ENCODE measurements around the gene TOE1. TPM values are rescaled to one million over a fixed set of nuclear protein-coding genes. Genes with fewer than 3 reads are reported as not detected.
"Not testable (repeated sequence)": the region's sequence is repeated elsewhere in the genome, so short reads cannot be mapped to it uniquely, and the experiment has no call there.

The TOE1 gene
- total RNA-seq, 1 donor from 2014 or later = 7.9 TPM

- DNase-seq (ENCODE audit: low spot score) = no peak
Measured at GRCh38 chr1:45355683-45356082, 15.7 kb downstream of the TOE1 start.

GRCh38 chr1:45356186-45356585 lies 16.2 kb downstream of the TOE1 start:
- DNase-seq (ENCODE audit: low spot score) = no peak

GRCh38 chr1:45359882-45360513 lies 20.0 kb downstream of the TOE1 start:
- peak; percentile 73 for DNase-seq (ENCODE audit: low spot score)

GRCh38 chr1:45360981-45361380 lies 21.0 kb downstream of the TOE1 start:
- DNase-seq (ENCODE audit: low spot score) = peak; percentile 30

- DNase-seq (ENCODE audit: low spot score) = no peak
Measured at GRCh38 chr1:45364294-45364693, 24.3 kb downstream of the TOE1 start.

GRCh38 chr1:45365051-45365450 lies 25.1 kb downstream of the TOE1 start:
- DNase-seq (ENCODE audit: low spot score) = no peak

- no peak for DNase-seq (ENCODE audit: low spot score)
Measured at GRCh38 chr1:45370575-45370974, 30.6 kb downstream of the TOE1 start.

- no peak for DNase-seq (ENCODE audit: low spot score)
Measured at GRCh38 chr1:45373573-45373972, 33.6 kb downstream of the TOE1 start.

- no peak for DNase-seq (ENCODE audit: low spot score)
Measured at GRCh38 chr1:45375104-45376090, 35.4 kb downstream of the TOE1 start.

- DNase-seq (ENCODE audit: low spot score) = no peak
Measured at GRCh38 chr1:45378184-45378583, 38.2 kb downstream of the TOE1 start.

- DNase-seq (ENCODE audit: low spot score) = no peak
Measured at GRCh38 chr1:45379524-45379923, 39.6 kb downstream of the TOE1 start.

- no peak for DNase-seq (ENCODE audit: low spot score)
Measured at GRCh38 chr1:45380125-45380524, 40.2 kb downstream of the TOE1 start.

GRCh38 chr1:45380730-45381129 lies 40.8 kb downstream of the TOE1 start:
- DNase-seq (ENCODE audit: low spot score) = no peak

- DNase-seq (ENCODE audit: low spot score) = no peak
Measured at GRCh38 chr1:45381243-45381642, 41.3 kb downstream of the TOE1 start.

- no peak for DNase-seq (ENCODE audit: low spot score)
Measured at GRCh38 chr1:45383191-45383590, 43.2 kb downstream of the TOE1 start.

GRCh38 chr1:45384213-45384612 lies 44.2 kb downstream of the TOE1 start:
- DNase-seq (ENCODE audit: low spot score) = not testable (repeated sequence)

GRCh38 chr1:45385302-45385701 lies 45.3 kb downstream of the TOE1 start:
- DNase-seq (ENCODE audit: low spot score) = no peak

GRCh38 chr1:45386219-45386618 lies 46.2 kb downstream of the TOE1 start:
- no peak for DNase-seq (ENCODE audit: low spot score)

Other genes with a start within 250 kb of the TOE1 start
- gene ZSWIM5, start 133.6 kb upstream of the TOE1 start, total RNA-seq = 4.4 TPM
- 0.17 TPM for gene HPDL, start 13.3 kb upstream of the TOE1 start, total RNA-seq
- gene MUTYH, start 270 bp downstream of the TOE1 start, total RNA-seq = 30.5 TPM
- 6.0 TPM for gene TESK2, start 151.0 kb downstream of the TOE1 start, total RNA-seq
- gene CCDC163, start 159.9 kb downstream of the TOE1 start, total RNA-seq = 0.89 TPM
- 7.5 TPM for gene MMACHC, start 160.1 kb downstream of the TOE1 start, total RNA-seq
- gene PRDX1, start 181.7 kb downstream of the TOE1 start, total RNA-seq = 435 TPM
- gene AKR1A1, start 210.7 kb downstream of the TOE1 start, total RNA-seq = 175 TPM
- 43.7 TPM for gene NASP, start 243.9 kb downstream of the TOE1 start, total RNA-seq